BJ (cell line): ENCODE measurements around the gene ZNF419. TPM values are rescaled to one million over a fixed set of nuclear protein-coding genes. Genes with fewer than 3 reads are reported as not detected.

Experiments
- CTCF ChIA-PET: fragments of 350-600 bp; formaldehyde crosslinking; extraction: SDS; loops from one replicate; lab custom pipeline; 2021; ENCODE audit warnings: antibody characterized with exemption, inconsistent platforms; lab: Yijun Ruan, JAX
- POLR2A ChIA-PET: fragments of 300-600 bp; sonication (Branson Sonifier 250); formaldehyde crosslinking; extraction: SDS; loops from one replicate; lab custom pipeline; 2021; ENCODE audit warnings: antibody characterized with exemption; lab: Charles Lee
- DNase-seq: peaks from one replicate; pipeline ENCODE4 v3.0.0-alpha.2; 2011; ENCODE audit warnings: low read depth
- H3K27me3 ChIP-seq: 2 replicates; pipeline ENCODE4 v1.6.0; 2011; ENCODE audit warnings: low read length; ENCODE audit not compliant: control insufficient read depth, insufficient read depth
- H3K36me3 ChIP-seq: 2 replicates; pipeline ENCODE4 v1.5.1; 2011; ENCODE audit warnings: low read length; ENCODE audit not compliant: control insufficient read depth, insufficient read depth
- H3K4me3 ChIP-seq: 2 replicates; pipeline ENCODE4 v1.5.1; 2011; ENCODE audit warnings: low read depth, mild to moderate bottlenecking, control low read depth, low read length
- polyA plus RNA-seq: library from polyadenylated mRNA; depleted of rRNA; stranded (reverse); fragments of >200 nt; gene quantifications from 2 replicates; pipeline ENCODE4 v1.2.3, GENCODE V29; 2011
- TF ChIP-seq, protein P1 (sequence below): IDR thresholded peaks from 2 replicates; pipeline ENCODE4 v1.5.1; 2011; ENCODE audit warnings: low read depth, mild to moderate bottlenecking, control low read depth, inconsistent platforms, low read length, moderate library complexity; ENCODE audit not compliant: insufficient read depth

ZNF419 gene
- polyA plus RNA-seq, 1 experiment, result 8.8 TPM

DNA sequence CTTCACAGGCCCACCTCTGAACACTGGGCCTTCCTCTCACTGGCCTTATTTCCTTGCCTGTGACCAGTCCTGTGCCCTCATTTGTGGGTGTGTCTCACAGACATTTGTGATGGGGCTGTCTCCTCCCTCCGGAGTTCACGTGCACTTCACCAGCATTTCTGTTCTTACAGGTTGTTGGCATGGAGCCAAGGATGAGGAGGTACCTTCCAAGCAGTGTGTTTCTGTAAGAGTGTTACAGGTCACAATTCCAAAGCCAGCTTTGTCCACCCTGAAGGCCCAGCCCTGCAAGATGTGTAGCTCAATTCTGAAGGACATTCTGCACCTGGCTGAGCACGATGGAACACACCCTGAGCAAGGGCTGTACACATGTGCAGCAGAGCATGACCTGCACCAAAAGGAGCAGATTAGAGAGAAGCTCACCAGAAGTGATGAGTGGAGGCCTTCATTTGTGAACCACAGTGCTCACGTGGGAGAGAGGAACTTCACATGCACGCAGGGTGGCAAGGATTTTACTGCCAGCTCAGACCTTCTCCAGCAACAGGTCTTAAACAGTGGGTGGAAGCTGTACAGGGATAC lies 44.3 kb upstream of the ZNF419 start:
- H3K4me3 ChIP-seq, result no peak overlapping the region
- no peaks in the 10 kb centered on the region for H3K27me3 ChIP-seq
- no peak for DNase-seq
- no peaks in the 10 kb centered on the region; the same call in none of the 2 replicates for H3K36me3 ChIP-seq
- TF ChIP-seq, protein P1, sequence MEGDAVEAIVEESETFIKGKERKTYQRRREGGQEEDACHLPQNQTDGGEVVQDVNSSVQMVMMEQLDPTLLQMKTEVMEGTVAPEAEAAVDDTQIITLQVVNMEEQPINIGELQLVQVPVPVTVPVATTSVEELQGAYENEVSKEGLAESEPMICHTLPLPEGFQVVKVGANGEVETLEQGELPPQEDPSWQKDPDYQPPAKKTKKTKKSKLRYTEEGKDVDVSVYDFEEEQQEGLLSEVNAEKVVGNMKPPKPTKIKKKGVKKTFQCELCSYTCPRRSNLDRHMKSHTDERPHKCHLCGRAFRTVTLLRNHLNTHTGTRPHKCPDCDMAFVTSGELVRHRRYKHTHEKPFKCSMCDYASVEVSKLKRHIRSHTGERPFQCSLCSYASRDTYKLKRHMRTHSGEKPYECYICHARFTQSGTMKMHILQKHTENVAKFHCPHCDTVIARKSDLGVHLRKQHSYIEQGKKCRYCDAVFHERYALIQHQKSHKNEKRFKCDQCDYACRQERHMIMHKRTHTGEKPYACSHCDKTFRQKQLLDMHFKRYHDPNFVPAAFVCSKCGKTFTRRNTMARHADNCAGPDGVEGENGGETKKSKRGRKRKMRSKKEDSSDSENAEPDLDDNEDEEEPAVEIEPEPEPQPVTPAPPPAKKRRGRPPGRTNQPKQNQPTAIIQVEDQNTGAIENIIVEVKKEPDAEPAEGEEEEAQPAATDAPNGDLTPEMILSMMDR, result no peak
- CTCF ChIA-PET, result no interaction called here
- POLR2A ChIA-PET, result no interaction called here

DNA sequence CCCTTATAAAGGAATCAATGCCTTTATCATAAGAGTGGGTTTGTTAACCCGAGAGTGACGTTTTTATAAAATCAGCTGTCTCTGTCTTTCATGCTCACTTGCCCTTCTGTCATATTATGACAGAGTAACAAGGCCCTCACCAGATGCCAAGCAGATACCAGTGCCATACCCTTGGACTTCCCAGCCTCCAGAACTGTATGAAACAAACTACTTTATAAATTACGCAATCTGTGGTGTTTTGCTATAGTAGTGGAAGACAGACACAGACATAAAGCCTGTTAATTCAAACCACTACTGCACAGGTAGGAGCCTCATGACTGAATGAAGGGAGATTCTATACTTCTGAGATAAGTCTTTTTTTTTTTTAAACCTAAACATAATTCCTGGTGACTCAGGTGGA lies 35.2 kb upstream of the ZNF419 start:
- CTCF ChIA-PET, result interaction anchor here (0.6 kb wide), 1 partner anchor 108 kb away, joined by 3 read pairs; no protein-coding TSS in a partner anchor
- TF ChIP-seq, protein P1, result no peak
- no peak for DNase-seq

DNA sequence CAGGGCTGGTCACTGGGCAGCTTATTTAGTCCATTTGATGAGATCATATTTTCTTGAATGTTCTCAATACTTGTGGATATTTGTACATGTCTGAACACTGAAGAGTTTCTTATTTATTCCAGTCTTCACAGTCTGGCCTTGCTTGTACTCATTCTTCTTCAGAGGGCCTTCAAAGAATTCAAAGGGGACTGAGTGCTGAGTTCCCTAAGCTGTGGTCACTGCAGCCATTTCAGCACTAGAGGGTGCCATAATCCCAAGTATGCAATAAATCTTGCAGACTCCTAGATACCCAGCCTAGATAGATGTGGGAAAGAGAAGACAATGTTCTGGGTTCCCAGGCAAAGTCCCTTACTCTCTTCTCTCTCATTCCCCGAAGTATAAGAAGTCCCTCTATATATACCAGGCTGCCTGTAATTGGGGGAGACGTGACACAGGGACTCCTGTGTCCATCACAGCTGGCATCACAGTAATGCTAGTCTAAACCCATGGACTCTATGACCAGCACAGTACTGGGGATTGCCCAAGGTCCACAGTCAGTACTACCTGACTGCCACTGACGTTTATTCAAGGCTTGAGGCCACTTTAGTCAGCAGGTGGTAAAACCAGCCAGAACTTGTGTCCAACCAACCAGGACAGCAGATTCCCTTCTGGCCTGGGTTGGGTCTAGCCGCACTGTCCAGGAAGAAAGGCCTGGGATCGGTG lies 21.7 kb upstream of the ZNF419 start:
- Histone ChIP-seq H3K36me3 (no peaks in the 10 kb centered on the region), H3K27me3 (no peaks in the 10 kb centered on the region), H3K4me3 (no peak overlapping the region)
- TF ChIP-seq, protein P1, result peak; percentile 26; the same call in 1 of the 2 replicates
- DNase-seq, result no peak
- ChIA-PET POLR2A (no interaction called here), CTCF (interaction anchor here (0.6 to 0.8 kb wide), 2 partner anchors 10 to 16 kb away, joined by 3 read pairs; no protein-coding TSS in a partner anchor)

More for the DNA sequence above, 35.2 kb upstream of the ZNF419 start:
- no peaks in the 10 kb centered on the region for H3K27me3 ChIP-seq
- POLR2A ChIA-PET, result no interaction called here
- no peak overlapping the region for H3K4me3 ChIP-seq
- H3K36me3 ChIP-seq, result no peaks in the 10 kb centered on the region; the same call in 1 of the 2 replicates

DNA sequence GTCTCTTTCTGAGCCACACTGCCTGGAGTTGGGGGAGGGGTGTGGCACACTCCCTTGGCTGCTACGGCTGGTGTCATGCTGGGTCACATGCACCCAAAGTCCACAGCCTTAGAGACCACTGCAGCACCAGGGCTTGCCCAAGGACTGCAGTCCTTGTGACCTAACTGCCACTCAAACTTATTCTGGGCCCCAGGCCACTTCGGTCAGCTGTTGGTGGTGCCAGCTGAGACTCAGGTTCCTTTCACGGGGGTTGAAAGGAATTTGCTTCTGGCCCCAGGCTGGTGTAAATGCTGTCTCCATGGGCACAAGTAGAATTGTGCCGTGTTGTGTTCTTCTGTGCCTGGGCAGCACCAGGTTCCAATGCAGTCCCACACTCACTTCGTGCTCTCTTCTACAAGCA lies 21.1 kb upstream of the ZNF419 start:
- Histone ChIP-seq H3K27me3 (no peaks in the 10 kb centered on the region), H3K4me3 (no peak overlapping the region), H3K36me3 (no peaks in the 10 kb centered on the region)
- TF ChIP-seq, protein P1, result no peak
- CTCF ChIA-PET, result no interaction called here
- no peak for DNase-seq
- POLR2A ChIA-PET, result no interaction called here

DNA sequence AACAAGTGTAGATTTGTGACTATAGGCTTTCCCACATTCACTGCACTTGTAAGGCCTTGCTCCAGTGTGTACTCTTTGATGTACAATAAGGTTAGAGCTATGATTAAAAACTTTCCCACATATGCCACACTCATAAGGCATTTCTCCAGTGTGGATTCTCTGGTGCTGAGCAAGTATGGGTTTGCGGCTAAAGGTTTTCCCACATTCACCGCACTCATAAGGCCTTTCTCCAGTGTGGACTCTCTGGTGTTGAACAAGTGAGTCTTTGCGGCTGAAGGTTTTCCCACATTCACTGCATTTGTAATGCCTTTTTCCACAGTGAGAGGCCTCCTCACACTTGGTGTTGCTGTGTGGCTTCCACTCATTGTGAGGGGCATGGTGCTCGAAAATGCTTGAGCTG lies 13.9 kb upstream of the ZNF419 start:
- ChIA-PET POLR2A (no interaction called here), CTCF (no interaction called here)
- Histone ChIP-seq H3K36me3 (peaks cover 21% of the 10 kb centered on the region), H3K4me3 (no peak overlapping the region), H3K27me3 (no peaks in the 10 kb centered on the region)
- TF ChIP-seq, protein P1, result no peak
- DNase-seq, result no peak
